ENCODE results near the gene AACS. TPM values are rescaled to one million over a fixed set of nuclear protein-coding genes. Genes with fewer than 3 reads are reported as not detected.

The AACS gene
- total RNA-seq, 1 experiment from 2014 or later: 46.8 TPM

- no peaks in the 10 kb centered on the region for H3K9me2 ChIP-seq (ENCODE audit: insufficient read depth)
- BruUV-seq (replicated peaks): no TSS peak
- intact Hi-C loops (cut with micrococcal nuclease; ENCODE audit: unreplicated experiment): loop anchor here (10.0 kb wide), 1 partner anchor 126 kb away; the partner anchor contains the start of gene BRI3BP
These were observed 55.9 kb downstream of the AACS start for GRCh38 chr12:125121106-125121505.

GRCh38 chr12:125122668-125123067 is 57.4 kb downstream of the AACS start:
- BruUV-seq (replicated peaks): no TSS peak
- intact Hi-C loops (cut with micrococcal nuclease; ENCODE audit: unreplicated experiment): loop anchor here (10.0 kb wide), 1 partner anchor 128 kb away; the partner anchor contains the start of gene BRI3BP
- TF ChIP-seq EZH2 (IDR thresholded peaks at IDR 0.05; ENCODE audit: low read depth) (no peak), CTCF (conservative IDR thresholded peaks at IDR 0.05) (no peak)

More at GRCh38 chr12:125121106-125121505, 55.9 kb downstream of the AACS start:
- ChIA-PET POLR2A (ENCODE audit: unreplicated experiment) (no interaction called here), CTCF (no interaction called here)
- no peaks in the 10 kb centered on the region for H3K79me2 ChIP-seq (ENCODE audit: low read depth)
- H4K20me1 ChIP-seq (ENCODE audit: insufficient read depth): no peaks in the 10 kb centered on the region; the same call in 1 of the 2 replicates
- peaks cover 25% of the 10 kb centered on the region for H3F3A ChIP-seq (ENCODE audit: insufficient read depth, low read depth)
- no peak overlapping the region for H3K4me3 ChIP-seq
- H3K27me3 ChIP-seq (ENCODE audit: insufficient read depth, low read depth): no peaks in the 10 kb centered on the region
- H3K4me2 ChIP-seq: no peak overlapping the region
- H2AFZ ChIP-seq: no peak overlapping the region
- H3K9me3 ChIP-seq (ENCODE audit: insufficient read depth, low read depth): no peaks in the 10 kb centered on the region
- TF ChIP-seq CTCF (conservative IDR thresholded peaks at IDR 0.05): no peak
- no peak for TF ChIP-seq EZH2 (IDR thresholded peaks at IDR 0.05; ENCODE audit: low read depth)
- H3K27ac ChIP-seq: no peak overlapping the region
- no peaks in the 10 kb centered on the region for H3K36me3 ChIP-seq (ENCODE audit: low read depth)
- peaks cover 29% of the 10 kb centered on the region for H3K4me1 ChIP-seq (replicated peaks; ENCODE audit: insufficient read depth)
- DNase-seq: no peak

GRCh38 chr12:125124320-125124966 is 59.2 kb downstream of the AACS start:
- H3K27ac ChIP-seq: peak overlapping the region; percentile 84
- H2AFZ ChIP-seq: no peak overlapping the region
- ChIA-PET CTCF (no interaction called here), POLR2A (ENCODE audit: unreplicated experiment) (interaction anchor here (0.5 to 0.6 kb wide), 2 partner anchors 215 to 1445 kb away, joined by 10 to 17 read pairs; no protein-coding TSS in a partner anchor)
- no peaks in the 10 kb centered on the region; the same call in 1 of the 2 replicates for H4K20me1 ChIP-seq (ENCODE audit: insufficient read depth)
- H3K9me2 ChIP-seq (ENCODE audit: insufficient read depth): no peaks in the 10 kb centered on the region
- no peaks in the 10 kb centered on the region for H3K9me3 ChIP-seq (ENCODE audit: insufficient read depth, low read depth)
- peaks cover 27% of the 10 kb centered on the region for H3F3A ChIP-seq (ENCODE audit: insufficient read depth, low read depth)
- H3K4me2 ChIP-seq: peak overlapping the region; percentile 63
- no peaks in the 10 kb centered on the region for H3K36me3 ChIP-seq (ENCODE audit: low read depth)
- TF ChIP-seq CTCF (conservative IDR thresholded peaks at IDR 0.05) (no peak), EZH2 (IDR thresholded peaks at IDR 0.05; ENCODE audit: low read depth) (no peak)
- peak; percentile 29 to 81 for DNase-seq
- no peaks in the 10 kb centered on the region for H3K79me2 ChIP-seq (ENCODE audit: low read depth)
- intact Hi-C loops (cut with micrococcal nuclease; ENCODE audit: unreplicated experiment): loop anchor here (10.0 kb wide), 1 partner anchor 130 kb away; the partner anchor contains the start of gene BRI3BP
- no peaks in the 10 kb centered on the region for H3K27me3 ChIP-seq (ENCODE audit: insufficient read depth, low read depth)
- H3K4me3 ChIP-seq: no peak overlapping the region
- H3K4me1 ChIP-seq (replicated peaks; ENCODE audit: insufficient read depth): peaks cover 31% of the 10 kb centered on the region
- no TSS peak for BruUV-seq (replicated peaks)

More at GRCh38 chr12:125122668-125123067, 57.4 kb downstream of the AACS start:
- Histone ChIP-seq H3F3A (ENCODE audit: insufficient read depth, low read depth) (peaks cover 27% of the 10 kb centered on the region), H3K36me3 (ENCODE audit: low read depth) (no peaks in the 10 kb centered on the region), H3K9me3 (ENCODE audit: insufficient read depth, low read depth) (no peaks in the 10 kb centered on the region), H3K9me2 (ENCODE audit: insufficient read depth) (no peaks in the 10 kb centered on the region), H3K27ac (no peak overlapping the region), H3K27me3 (ENCODE audit: insufficient read depth, low read depth) (no peaks in the 10 kb centered on the region), H3K4me1 (replicated peaks; ENCODE audit: insufficient read depth) (peaks cover 31% of the 10 kb centered on the region), H2AFZ (no peak overlapping the region), H3K4me2 (no peak overlapping the region), H3K4me3 (no peak overlapping the region), H4K20me1 (ENCODE audit: insufficient read depth) (no peaks in the 10 kb centered on the region; the same call in 1 of the 2 replicates), H3K79me2 (ENCODE audit: low read depth) (no peaks in the 10 kb centered on the region)
- CTCF ChIA-PET: no interaction called here
- no peak for DNase-seq
- POLR2A ChIA-PET (ENCODE audit: unreplicated experiment): no interaction called here
